ENCODE measurements around the gene COL18A1. TPM values are rescaled to one million over a fixed set of nuclear protein-coding genes. Genes with fewer than 3 reads are reported as not detected.
A peak's percentile ranks its signal among the peaks of the same experiment; 100 is the strongest.

Gene COL18A1
- total RNA-seq, 4 donors from 2014 or later: 97.7 to 173 (median 110) TPM

GRCh38 chr21:45481977-45482898, 77.3 kb downstream of the COL18A1 start:
- H3K4me3 ChIP-seq: no peak overlapping the region
- no peaks in the 10 kb centered on the region for H3K27me3 ChIP-seq
- DNase-seq (ENCODE audit: extremely low spot score): no peak
- peaks cover 12 to 14% (median 12%) of the 10 kb centered on the region in 4 donors for H3K4me1 ChIP-seq
- TF ChIP-seq POLR2A (IDR thresholded peaks at IDR 0.05; ENCODE audit: low read depth): no peak
- WGBS: 89% methylated on average over 21 of the region's 33 CpGs
- peaks cover 0 to 83% (median 59%) of the 10 kb centered on the region in 4 donors for H3K36me3 ChIP-seq
- H3K9me3 ChIP-seq: no peaks in the 10 kb centered on the region
- intact Hi-C loops (cut with DNase I): no loop called here
- H3K27ac ChIP-seq (replicated peaks in 1 of 4): no peak overlapping the region

DNA sequence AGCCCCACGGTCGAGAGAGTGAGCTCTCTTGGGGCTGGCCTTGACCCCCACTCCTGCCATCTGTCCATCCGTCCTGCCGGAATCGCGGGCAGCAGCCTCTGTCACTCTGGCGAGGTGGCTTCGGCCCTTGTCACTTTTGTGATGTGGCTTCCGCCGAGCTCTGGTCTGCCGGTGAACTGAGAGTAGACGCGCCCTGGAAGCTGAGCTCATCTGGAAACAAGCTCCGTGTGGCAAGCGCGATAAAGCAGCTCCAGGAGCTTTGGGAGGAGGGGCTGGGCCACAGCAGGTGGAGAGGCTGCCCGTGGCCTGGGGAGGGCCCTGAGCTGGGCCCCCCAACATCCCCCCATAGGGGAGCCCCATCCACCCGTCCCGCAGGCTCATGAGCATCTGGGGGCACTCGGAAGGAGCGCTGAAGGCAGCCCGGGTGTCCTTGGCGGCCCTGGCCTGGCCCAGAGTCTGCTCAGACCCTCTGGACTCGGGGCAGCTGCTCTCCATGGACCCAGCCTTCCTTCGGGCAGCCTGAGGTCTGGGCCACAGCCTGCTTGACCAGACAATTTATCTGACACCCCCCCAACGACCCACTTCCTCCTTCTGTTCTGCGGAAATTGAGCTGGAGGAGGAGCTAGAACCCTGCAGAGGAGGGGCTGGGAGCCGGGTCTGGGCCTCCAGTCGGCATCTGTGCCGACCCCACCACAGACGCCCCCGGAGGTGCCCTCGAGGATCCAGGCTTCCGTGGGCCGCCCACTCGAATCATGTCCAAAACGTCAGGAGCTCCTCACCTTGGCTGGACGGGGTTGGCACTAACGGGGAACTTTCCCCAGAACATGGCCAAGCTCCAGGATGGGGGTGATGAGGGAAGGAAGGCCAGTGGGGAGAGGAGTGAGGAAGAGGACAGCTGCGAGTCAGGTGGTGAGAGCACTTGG, 78.2 kb downstream of the COL18A1 start:
- TF ChIP-seq POLR2AphosphoS5 (IDR thresholded peaks at IDR 0.05): no peak
- no peak for TF ChIP-seq POLR2A (IDR thresholded peaks at IDR 0.05; ENCODE audit: low read depth)
- no peak for TF ChIP-seq CTCF (IDR thresholded peaks at IDR 0.05)
- no peak for TF ChIP-seq EP300 (IDR thresholded peaks at IDR 0.05)
- H3K27ac ChIP-seq (replicated peaks in 1 of 4): peak overlapping the region in 1 of 4 donors; percentile 1
- DNase-seq (ENCODE audit: extremely low spot score): no peak
- peaks cover 0 to 85% (median 56%) of the 10 kb centered on the region in 4 donors for H3K36me3 ChIP-seq
- no peaks in the 10 kb centered on the region for H3K27me3 ChIP-seq
- 75% methylated on average over 19 of the region's 40 CpGs for WGBS
- no peaks in the 10 kb centered on the region for H3K9me3 ChIP-seq
- intact Hi-C loops (cut with DNase I): no loop called here
- peaks cover 3 to 5% (median 4%) of the 10 kb centered on the region in 4 donors for H3K4me1 ChIP-seq
- no peak overlapping the region for H3K4me3 ChIP-seq

DNA sequence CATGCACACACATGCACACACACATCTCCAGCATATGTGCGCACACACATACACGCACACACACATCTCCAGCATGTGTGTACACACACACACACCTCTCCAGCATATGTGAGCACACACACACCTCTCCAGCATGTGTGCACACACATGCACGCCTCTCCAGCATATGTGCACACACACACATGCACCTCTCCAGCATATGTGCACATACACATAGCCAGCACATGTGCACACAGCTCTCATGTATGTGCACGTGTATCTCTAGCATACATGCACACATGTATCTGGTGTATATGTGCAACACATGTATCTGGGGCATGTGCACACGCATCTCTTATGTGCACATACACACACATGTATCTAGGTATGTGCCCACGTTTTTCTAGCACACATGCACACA, 79.4 kb downstream of the COL18A1 start:
- intact Hi-C loops (cut with DNase I): no loop called here
- Histone ChIP-seq H3K4me1 (no peaks in the 10 kb centered on the region), H3K27ac (replicated peaks in 1 of 4) (no peak overlapping the region), H3K4me3 (no peak overlapping the region), H3K9me3 (no peaks in the 10 kb centered on the region), H3K27me3 (no peaks in the 10 kb centered on the region), H3K36me3 (peaks cover 0 to 79% (median 54%) of the 10 kb centered on the region in 4 donors)
- 97% methylated on average over 6 of the region's 6 CpGs for WGBS
- no peak for DNase-seq (ENCODE audit: extremely low spot score)
- TF ChIP-seq CTCF (IDR thresholded peaks at IDR 0.05) (no peak), POLR2A (IDR thresholded peaks at IDR 0.05; ENCODE audit: low read depth) (no peak), POLR2AphosphoS5 (IDR thresholded peaks at IDR 0.05) (no peak), EP300 (IDR thresholded peaks at IDR 0.05) (no peak)

DNA sequence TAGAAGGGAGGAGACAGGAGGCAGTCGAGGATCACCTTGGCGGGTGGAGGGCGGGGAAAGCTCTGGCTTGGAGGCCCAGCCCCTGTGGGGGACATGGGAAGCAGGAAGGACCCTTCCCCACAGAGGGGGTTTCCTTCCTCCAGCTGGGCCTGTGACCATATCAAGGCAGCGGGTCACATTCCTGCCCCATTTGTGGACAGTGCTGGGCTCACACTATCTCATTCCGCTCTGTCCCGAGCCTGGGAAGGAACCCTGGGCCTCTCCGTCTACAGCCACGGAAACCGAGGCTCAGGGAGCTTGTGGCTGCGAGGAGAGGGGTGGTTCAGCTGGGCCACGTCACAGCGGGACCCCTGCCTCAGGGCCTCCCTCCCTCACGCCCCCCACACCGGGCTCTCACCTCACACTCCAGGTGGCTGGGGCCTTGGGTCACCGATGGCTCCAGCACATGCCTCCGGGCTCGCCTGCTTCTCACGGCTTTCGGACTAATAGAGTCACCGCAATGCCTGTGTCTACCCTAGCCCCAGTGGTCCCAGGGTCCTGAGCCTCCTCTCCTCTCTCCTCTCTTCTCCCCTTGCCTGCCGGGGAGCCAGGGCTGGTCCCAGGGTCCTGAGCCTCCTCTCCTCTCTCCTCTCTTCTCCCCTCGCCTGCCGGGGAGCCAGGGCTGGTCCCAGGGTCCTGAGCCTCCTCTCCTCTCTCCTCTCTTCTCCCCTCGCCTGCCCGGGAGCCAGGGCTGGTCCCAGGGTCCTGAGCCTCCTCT, 80.9 kb downstream of the COL18A1 start:
- H3K4me1 ChIP-seq: no peaks in the 10 kb centered on the region
- no peak overlapping the region for H3K4me3 ChIP-seq
- intact Hi-C loops (cut with DNase I): no loop called here
- H3K9me3 ChIP-seq: no peaks in the 10 kb centered on the region
- DNase-seq (ENCODE audit: extremely low spot score): no peak
- H3K27me3 ChIP-seq: no peaks in the 10 kb centered on the region
- H3K27ac ChIP-seq (replicated peaks in 1 of 4): no peak overlapping the region
- H3K36me3 ChIP-seq: peaks cover 0 to 72% (median 41%) of the 10 kb centered on the region in 4 donors
- WGBS: 82% methylated on average over 22 of the region's 25 CpGs
- no peak for TF ChIP-seq CTCF (IDR thresholded peaks at IDR 0.05)
- TF ChIP-seq POLR2AphosphoS5 (IDR thresholded peaks at IDR 0.05): no peak
- TF ChIP-seq EP300 (IDR thresholded peaks at IDR 0.05): no peak
- TF ChIP-seq POLR2A (IDR thresholded peaks at IDR 0.05; ENCODE audit: low read depth): no peak
